ENCODE measurements around the gene QSOX2.

DNA sequence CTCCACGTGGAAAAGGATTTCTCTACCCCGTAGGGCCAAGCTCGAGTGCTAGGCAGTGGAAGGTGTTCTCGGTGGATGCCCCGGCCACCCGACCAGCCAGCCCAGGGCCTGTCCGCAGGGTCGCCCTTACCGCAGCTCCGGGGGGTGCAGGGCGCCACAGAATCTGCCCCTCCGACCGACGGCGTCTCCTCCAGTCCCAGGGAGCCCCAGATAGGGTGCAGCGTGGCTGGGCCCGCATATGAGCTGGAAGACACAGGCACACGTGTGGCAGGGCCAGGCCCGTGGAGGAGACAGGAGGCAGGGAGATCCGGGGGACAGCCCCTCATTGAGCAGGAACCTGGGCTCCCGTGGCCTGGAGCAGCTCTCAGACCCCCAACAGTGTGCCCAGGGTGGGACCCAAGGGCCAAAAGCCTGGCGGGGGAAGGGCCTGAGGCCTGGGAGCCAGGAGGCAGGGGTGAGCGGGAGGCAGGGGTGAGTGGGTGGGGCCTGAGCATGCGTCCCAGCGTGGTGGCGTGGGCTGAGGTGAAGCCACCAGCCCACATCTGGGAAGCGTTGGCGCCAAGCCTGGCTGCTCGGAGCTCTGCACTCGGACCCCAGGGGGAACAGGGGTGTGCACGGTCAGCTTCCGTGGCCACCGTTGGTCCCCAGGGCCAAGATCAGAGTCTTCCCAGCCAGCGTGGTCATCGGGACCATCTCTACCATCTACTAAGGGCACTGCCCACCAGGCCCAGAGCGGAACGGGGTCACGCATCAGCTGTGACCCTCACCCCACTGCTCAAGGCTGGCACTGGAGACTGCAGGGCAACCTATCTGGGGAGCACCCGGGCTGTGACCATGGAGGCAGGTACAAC, 36.0 kb upstream of the QSOX2 start:
- TF ChIP-seq ZNF331 (CRISPR knock-in tag; IDR thresholded peaks at IDR 0.05; ENCODE audit: low read depth) (no peak), CTCF (conservative IDR thresholded peaks at IDR 0.05; ENCODE audit: low read depth in 2 of 2) (no peak), POLR2AphosphoS5 (IDR thresholded peaks at IDR 0.05; ENCODE audit: low read depth) (no peak), EZH2 (IDR thresholded peaks at IDR 0.05; ENCODE audit: low read depth, unreplicated experiment) (no peak), CREB1 (CRISPR knock-in tag; IDR thresholded peaks at IDR 0.05; ENCODE audit: low read depth) (no peak)
- TF ChIP-seq, protein P1, sequence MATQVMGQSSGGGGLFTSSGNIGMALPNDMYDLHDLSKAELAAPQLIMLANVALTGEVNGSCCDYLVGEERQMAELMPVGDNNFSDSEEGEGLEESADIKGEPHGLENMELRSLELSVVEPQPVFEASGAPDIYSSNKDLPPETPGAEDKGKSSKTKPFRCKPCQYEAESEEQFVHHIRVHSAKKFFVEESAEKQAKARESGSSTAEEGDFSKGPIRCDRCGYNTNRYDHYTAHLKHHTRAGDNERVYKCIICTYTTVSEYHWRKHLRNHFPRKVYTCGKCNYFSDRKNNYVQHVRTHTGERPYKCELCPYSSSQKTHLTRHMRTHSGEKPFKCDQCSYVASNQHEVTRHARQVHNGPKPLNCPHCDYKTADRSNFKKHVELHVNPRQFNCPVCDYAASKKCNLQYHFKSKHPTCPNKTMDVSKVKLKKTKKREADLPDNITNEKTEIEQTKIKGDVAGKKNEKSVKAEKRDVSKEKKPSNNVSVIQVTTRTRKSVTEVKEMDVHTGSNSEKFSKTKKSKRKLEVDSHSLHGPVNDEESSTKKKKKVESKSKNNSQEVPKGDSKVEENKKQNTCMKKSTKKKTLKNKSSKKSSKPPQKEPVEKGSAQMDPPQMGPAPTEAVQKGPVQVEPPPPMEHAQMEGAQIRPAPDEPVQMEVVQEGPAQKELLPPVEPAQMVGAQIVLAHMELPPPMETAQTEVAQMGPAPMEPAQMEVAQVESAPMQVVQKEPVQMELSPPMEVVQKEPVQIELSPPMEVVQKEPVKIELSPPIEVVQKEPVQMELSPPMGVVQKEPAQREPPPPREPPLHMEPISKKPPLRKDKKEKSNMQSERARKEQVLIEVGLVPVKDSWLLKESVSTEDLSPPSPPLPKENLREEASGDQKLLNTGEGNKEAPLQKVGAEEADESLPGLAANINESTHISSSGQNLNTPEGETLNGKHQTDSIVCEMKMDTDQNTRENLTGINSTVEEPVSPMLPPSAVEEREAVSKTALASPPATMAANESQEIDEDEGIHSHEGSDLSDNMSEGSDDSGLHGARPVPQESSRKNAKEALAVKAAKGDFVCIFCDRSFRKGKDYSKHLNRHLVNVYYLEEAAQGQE (IDR thresholded peaks at IDR 0.05; ENCODE audit: unreplicated experiment), result no peak
